ENCODE results near the gene DCXR. TPM values are rescaled to one million over a fixed set of nuclear protein-coding genes. Genes with fewer than 3 reads are reported as not detected.

The DCXR gene
- total RNA-seq, 3 donors from 2014 or later: 84.9 to 151 (median 124) TPM

- intact Hi-C loops (cut with DNase I, micrococcal nuclease): loop anchor here in 1 of 2 donors (5.0 kb wide), 1 partner anchor 57 kb away; the partner anchor contains the start of gene NOTUM
- DNase-seq (no peak), ATAC-seq (no peak)
- Histone ChIP-seq H3K4me3 (no peak overlapping the region), H3K36me3 (ENCODE audit: low read depth) (no peaks in the 10 kb centered on the region), H3K9me3 (no peaks in the 10 kb centered on the region), H3K4me1 (ENCODE audit: low read depth) (peaks cover 24% of the 10 kb centered on the region)
- no peak for TF ChIP-seq CTCF (IDR thresholded peaks at IDR 0.05)
Observed at GRCh38 chr17:82018989-82019689, 18.4 kb downstream of the DCXR start.

- ATAC-seq: no peak
- Histone ChIP-seq H3K4me1 (ENCODE audit: low read depth) (peaks cover 18% of the 10 kb centered on the region), H3K4me3 (no peak overlapping the region), H3K9me3 (no peaks in the 10 kb centered on the region), H3K36me3 (ENCODE audit: low read depth) (no peaks in the 10 kb centered on the region)
- intact Hi-C loops (cut with DNase I, micrococcal nuclease): loop anchor here in 1 of 2 donors (5.0 kb wide), 1 partner anchor 56 kb away; the partner anchor contains the start of gene NOTUM
- DNase-seq: no peak
- TF ChIP-seq CTCF (IDR thresholded peaks at IDR 0.05): no peak
Observed at GRCh38 chr17:82018152-82018988, 19.1 kb downstream of the DCXR start.

GRCh38 chr17:82017612-82018151, 19.8 kb downstream of the DCXR start:
- ATAC-seq: no peak
- intact Hi-C loops (cut with DNase I, micrococcal nuclease): loop anchor here in 1 of 2 donors (5.0 kb wide), 1 partner anchor 55 kb away; the partner anchor contains the start of gene NOTUM
- no peak for TF ChIP-seq CTCF (IDR thresholded peaks at IDR 0.05)
- peaks cover 18% of the 10 kb centered on the region for H3K4me1 ChIP-seq (ENCODE audit: low read depth)
- H3K36me3 ChIP-seq (ENCODE audit: low read depth): no peaks in the 10 kb centered on the region
- no peak for DNase-seq
- no peak overlapping the region for H3K4me3 ChIP-seq
- no peaks in the 10 kb centered on the region for H3K9me3 ChIP-seq

- no peak for ATAC-seq
- intact Hi-C loops (cut with DNase I, micrococcal nuclease): loop anchor here in 1 of 2 donors (5.0 kb wide), 1 partner anchor 55 kb away; the partner anchor contains the start of gene NOTUM
- no peak overlapping the region for H3K4me3 ChIP-seq
- H3K9me3 ChIP-seq: no peaks in the 10 kb centered on the region
- DNase-seq: no peak
- H3K36me3 ChIP-seq (ENCODE audit: low read depth): no peaks in the 10 kb centered on the region
- no peak for TF ChIP-seq CTCF (IDR thresholded peaks at IDR 0.05)
- H3K4me1 ChIP-seq (ENCODE audit: low read depth): peaks cover 18% of the 10 kb centered on the region
Observed at GRCh38 chr17:82016875-82017459, 20.5 kb downstream of the DCXR start.
